Suprapubic skin (tissue), 4 donors: ENCODE measurements around the gene PACS1.
"Not testable (repeated sequence)": the region's sequence is repeated elsewhere in the genome, so short reads cannot be mapped to it uniquely, and the experiment has no call there.

Experiments
- CTCF ChIP-seq, 2 donors: fragments of 200-600 bp in 1 of 2; fragments of 450-650 bp in 1 of 2; sonication (generic) in 1 of 2; IDR thresholded peaks; one replicate each; pipeline ENCODE4 v1.5.1; 2016 to 2019; ENCODE audit warnings: antibody characterized with exemption in 2 of 2, mild to moderate bottlenecking in 1 of 2, moderate library complexity in 1 of 2
- EP300 ChIP-seq: sonication (generic); formaldehyde crosslinking; IDR thresholded peaks from one replicate; pipeline ENCODE4 v1.6.1; 2017; ENCODE audit warnings: antibody characterized with exemption
- POLR2A ChIP-seq, 2 donors: fragments of 450-650 bp; IDR thresholded peaks; one replicate each; pipeline ENCODE4 v1.6.1; 2017; ENCODE audit warnings: antibody characterized with exemption in 2 of 2, mild to moderate bottlenecking in 2 of 2, moderate library complexity in 2 of 2
- POLR2AphosphoS5 ChIP-seq, 3 donors: sonication (generic); formaldehyde crosslinking; IDR thresholded peaks; one replicate each; pipeline ENCODE4 v1.6.1; 2017; ENCODE audit warnings: antibody characterized with exemption in 3 of 3

- not testable (repeated sequence) for TF ChIP-seq EP300; POLR2AphosphoS5 (IDR thresholded peaks at IDR 0.05); CTCF (IDR thresholded peaks at IDR 0.05); POLR2A (IDR thresholded peaks at IDR 0.05)
Observed at GRCh38 chr11:66078949-66079348, 8.9 kb downstream of the PACS1 start.
